ENCODE measurements around the gene TRAF3IP3. TPM values are rescaled to one million over a fixed set of nuclear protein-coding genes. Genes with fewer than 3 reads are reported as not detected.

Gene TRAF3IP3
- total RNA-seq, 1 donor from 2014 or later: not detected

- H3K9me3 ChIP-seq (ENCODE audit: low read depth): no peaks in the 10 kb centered on the region
- TF ChIP-seq EZH2 (IDR thresholded peaks at IDR 0.05): no peak
- no peak for TF ChIP-seq EZH2phosphoT487 (IDR thresholded peaks at IDR 0.05)
- no peak for TF ChIP-seq CTCF (IDR thresholded peaks at IDR 0.05)
- no peaks in the 10 kb centered on the region for H3K4me1 ChIP-seq
- no peak overlapping the region for H3K27ac ChIP-seq
- no peaks in the 10 kb centered on the region for H3F3A ChIP-seq (ENCODE audit: low read depth)
- no peak overlapping the region for H3K4me2 ChIP-seq
- no peaks in the 10 kb centered on the region for H3K79me2 ChIP-seq (ENCODE audit: low read depth)
- H3K27me3 ChIP-seq: peaks cover 31% of the 10 kb centered on the region
- Mint-ChIP-seq H3K9me3 (no peaks in the 10 kb centered on the region), H3K36me3 (no peaks in the 10 kb centered on the region), H3K27ac (no peak overlapping the region), H3K27me3 (ENCODE audit: insufficient read depth, low read depth) (peaks cover 9% of the 10 kb centered on the region), H3K4me1 (no peaks in the 10 kb centered on the region), H3K4me3 (no peak overlapping the region)
- no peaks in the 10 kb centered on the region for H4K20me1 ChIP-seq (ENCODE audit: low read depth)
- DNase-seq (ENCODE audit: low spot score): no peak
- no peak overlapping the region for H3K4me3 ChIP-seq
- H3K9ac ChIP-seq: no peak overlapping the region
- H3K36me3 ChIP-seq: no peaks in the 10 kb centered on the region
- no peak overlapping the region for H2AFZ ChIP-seq (replicated peaks)
These were observed 63.2 kb downstream of the TRAF3IP3 start for GRCh38 chr1:209819058-209819457.

- H3K4me3 Mint-ChIP-seq: no peak overlapping the region
- H3K4me1 Mint-ChIP-seq: no peaks in the 10 kb centered on the region
- no peaks in the 10 kb centered on the region for H3K4me1 ChIP-seq
- no peak overlapping the region for H3K4me2 ChIP-seq
- H3K4me3 ChIP-seq: no peak overlapping the region
- peaks cover 6% of the 10 kb centered on the region for H3K27me3 Mint-ChIP-seq (ENCODE audit: insufficient read depth, low read depth)
- H3F3A ChIP-seq (ENCODE audit: low read depth): no peaks in the 10 kb centered on the region
- no peak overlapping the region for H3K27ac ChIP-seq
- no peak overlapping the region for H3K9ac ChIP-seq
- no peaks in the 10 kb centered on the region for H3K9me3 ChIP-seq (ENCODE audit: low read depth)
- H2AFZ ChIP-seq (replicated peaks): no peak overlapping the region
- no peaks in the 10 kb centered on the region for H3K36me3 ChIP-seq
- H3K9me3 Mint-ChIP-seq: no peaks in the 10 kb centered on the region
- no peaks in the 10 kb centered on the region for H4K20me1 ChIP-seq (ENCODE audit: low read depth)
- peaks cover 44% of the 10 kb centered on the region for H3K27me3 ChIP-seq
- no peaks in the 10 kb centered on the region for H3K36me3 Mint-ChIP-seq
- no peak for TF ChIP-seq EZH2phosphoT487 (IDR thresholded peaks at IDR 0.05)
- no peak for TF ChIP-seq CTCF (IDR thresholded peaks at IDR 0.05)
- TF ChIP-seq EZH2 (IDR thresholded peaks at IDR 0.05): no peak
- H3K27ac Mint-ChIP-seq: no peak overlapping the region
- no peak for DNase-seq (ENCODE audit: low spot score)
- no peaks in the 10 kb centered on the region for H3K79me2 ChIP-seq (ENCODE audit: low read depth)
These were observed 65.1 kb downstream of the TRAF3IP3 start for GRCh38 chr1:209820986-209821385.

- Histone ChIP-seq H3K9me3 (ENCODE audit: low read depth) (no peaks in the 10 kb centered on the region), H2AFZ (replicated peaks) (peak overlapping the region; percentile 59), H3K79me2 (ENCODE audit: low read depth) (no peaks in the 10 kb centered on the region), H4K20me1 (ENCODE audit: low read depth) (no peaks in the 10 kb centered on the region), H3K27me3 (peaks cover 44% of the 10 kb centered on the region), H3K36me3 (no peaks in the 10 kb centered on the region), H3K9ac (no peak overlapping the region), H3K4me2 (no peak overlapping the region), H3K27ac (no peak overlapping the region), H3F3A (ENCODE audit: low read depth) (no peaks in the 10 kb centered on the region), H3K4me3 (no peak overlapping the region), H3K4me1 (no peaks in the 10 kb centered on the region)
- H3K36me3 Mint-ChIP-seq: no peaks in the 10 kb centered on the region
- DNase-seq (ENCODE audit: low spot score): no peak
- no peak overlapping the region for H3K27ac Mint-ChIP-seq
- TF ChIP-seq EZH2phosphoT487 (IDR thresholded peaks at IDR 0.05) (no peak), CTCF (IDR thresholded peaks at IDR 0.05) (no peak), EZH2 (IDR thresholded peaks at IDR 0.05) (no peak)
- no peak overlapping the region for H3K4me3 Mint-ChIP-seq
- H3K9me3 Mint-ChIP-seq: no peaks in the 10 kb centered on the region
- H3K4me1 Mint-ChIP-seq: peaks cover 6% of the 10 kb centered on the region
- H3K27me3 Mint-ChIP-seq (ENCODE audit: insufficient read depth, low read depth): peaks cover 9% of the 10 kb centered on the region
These were observed 66.9 kb downstream of the TRAF3IP3 start for GRCh38 chr1:209822706-209823105.

All from neural progenitor cell (in vitro differentiated cells).